ENCODE data around the gene NOP14. TPM values are rescaled to one million over a fixed set of nuclear protein-coding genes. Genes with fewer than 3 reads are reported as not detected.

Gene NOP14
- total RNA-seq, 3 donors from 2014 or later: 21.2 to 33.1 (median 23.4) TPM

GRCh38 chr4:2936773-2937145, 26.4 kb downstream of the NOP14 start:
- H3K27me3 ChIP-seq: no peaks in the 10 kb centered on the region
- no peak for TF ChIP-seq CTCF (IDR thresholded peaks at IDR 0.05)
- no peak for TF ChIP-seq POLR2A (IDR thresholded peaks at IDR 0.05)
- TF ChIP-seq POLR2AphosphoS5 (IDR thresholded peaks at IDR 0.05): no peak
- intact Hi-C loops (cut with DNase I; ENCODE audit: low total_unique reads): no loop called here
- no peaks in the 10 kb centered on the region for H3K9me3 ChIP-seq
- H3K4me1 ChIP-seq: peaks cover 11 to 32% of the 10 kb centered on the region in 2 donors
- peak overlapping the region in 1 of 3 donors; percentile 43 for H3K4me3 ChIP-seq
- no peaks in the 10 kb centered on the region for H3K36me3 ChIP-seq
- peak; percentile 41 to 53 for DNase-seq (ENCODE audit: low spot score in 2 of 2)
- H3K27ac ChIP-seq: peak overlapping the region; percentile 93 to 95

- Histone ChIP-seq H3K4me1 (peaks cover 16 to 36% of the 10 kb centered on the region in 2 donors), H3K4me3 (peak overlapping the region; percentile 81 to 97 (median 94)), H3K27me3 (no peaks in the 10 kb centered on the region), H3K27ac (peak overlapping the region; percentile 93 to 95), H3K9me3 (no peaks in the 10 kb centered on the region), H3K36me3 (no peaks in the 10 kb centered on the region)
- TF ChIP-seq CTCF (IDR thresholded peaks at IDR 0.05) (no peak), POLR2AphosphoS5 (IDR thresholded peaks at IDR 0.05) (no peak), POLR2A (IDR thresholded peaks at IDR 0.05) (no peak)
- intact Hi-C loops (cut with DNase I; ENCODE audit: low total_unique reads): no loop called here
- DNase-seq (ENCODE audit: low spot score in 2 of 2): peak; percentile 23 to 50
These were observed 27.2 kb downstream of the NOP14 start for GRCh38 chr4:2935762-2936743.

GRCh38 chr4:2934813-2935761, 28.1 kb downstream of the NOP14 start:
- H3K36me3 ChIP-seq: no peaks in the 10 kb centered on the region
- no peaks in the 10 kb centered on the region for H3K9me3 ChIP-seq
- intact Hi-C loops (cut with DNase I; ENCODE audit: low total_unique reads): no loop called here
- peak overlapping the region; percentile 81 to 97 (median 94) for H3K4me3 ChIP-seq
- TF ChIP-seq POLR2AphosphoS5 (IDR thresholded peaks at IDR 0.05) (peak; percentile 91 to 96 (median 93)), CTCF (IDR thresholded peaks at IDR 0.05) (peak in 1 of 3 donors; percentile 11), POLR2A (IDR thresholded peaks at IDR 0.05) (peak; percentile 54)
- H3K4me1 ChIP-seq: peaks cover 17 to 43% of the 10 kb centered on the region in 2 donors
- no peaks in the 10 kb centered on the region for H3K27me3 ChIP-seq
- peak; percentile 89 to 94 for DNase-seq (ENCODE audit: low spot score in 2 of 2)
- peak overlapping the region; percentile 93 to 95 for H3K27ac ChIP-seq

GRCh38 chr4:2934077-2934812, 29.0 kb downstream of the NOP14 start:
- intact Hi-C loops (cut with DNase I; ENCODE audit: low total_unique reads): no loop called here
- Histone ChIP-seq H3K27ac (peak overlapping the region; percentile 93 to 95), H3K9me3 (no peaks in the 10 kb centered on the region), H3K4me1 (peaks cover 17 to 43% of the 10 kb centered on the region in 2 donors), H3K27me3 (no peaks in the 10 kb centered on the region), H3K4me3 (peak overlapping the region; percentile 81 to 97 (median 94)), H3K36me3 (no peaks in the 10 kb centered on the region)
- peak; percentile 51 to 75 for DNase-seq (ENCODE audit: low spot score in 2 of 2)
- TF ChIP-seq POLR2A (IDR thresholded peaks at IDR 0.05) (no peak), CTCF (IDR thresholded peaks at IDR 0.05) (no peak), POLR2AphosphoS5 (IDR thresholded peaks at IDR 0.05) (peak in 1 of 3 donors; percentile 52)

Data from breast epithelium (tissue), 4 donors.